CD4-positive, alpha-beta T cell (primary cell): ENCODE measurements around the gene HIBCH. TPM values are rescaled to one million over a fixed set of nuclear protein-coding genes. Genes with fewer than 3 reads are reported as not detected.
"Not testable (repeated sequence)": the region's sequence is repeated elsewhere in the genome, so short reads cannot be mapped to it uniquely, and the experiment has no call there.

ENCODE experiments used
- ATAC-seq: fragments of 200-7000 bp; cut with Tn5 transposase; one replicate; pipeline ENCODE4 v1.10.0; 2022; ENCODE audit warnings: mild to moderate bottlenecking; ENCODE audit not compliant: poor library complexity
- CTCF ChIA-PET: fragments of 350-600 bp; sonication (Branson Sonifier 250); formaldehyde crosslinking; loops from one replicate; lab custom pipeline; 2021; ENCODE audit warnings: antibody characterized with exemption, inconsistent platforms; lab: Charles Lee
- POLR2A ChIA-PET: fragments of 350-600 bp; sonication (Branson Sonifier 250); formaldehyde crosslinking; loops from one replicate; lab custom pipeline; 2021; ENCODE audit warnings: antibody characterized with exemption, inconsistent platforms; lab: Charles Lee
- DNase-seq, 14 experiments: peaks; one replicate each; pipeline ENCODE4 v3.0.0-alpha.2; 2013 to 2020; ENCODE audit warnings: mixed read lengths in 2 of 14
- H3K27ac ChIP-seq, 2 donors: one replicate each; pipeline versions ENCODE4 v1.5.1 to v1.7.0; 2013; ENCODE audit warnings: low read length in 2 of 2, low read depth in 1 of 2, mild to moderate bottlenecking in 1 of 2
- H3K27me3 ChIP-seq, 2 experiments: 1 replicate in 1 of 2; 2 replicates in 1 of 2; pipeline versions ENCODE4 v1.6.1 to v1.7.0; 2013; ENCODE audit warnings: low read length in 2 of 2, control low read depth in 1 of 2, mild to moderate bottlenecking in 1 of 2, moderate library complexity in 1 of 2; ENCODE audit not compliant: insufficient read depth in 2 of 2, control insufficient read depth in 1 of 2
- H3K36me3 ChIP-seq: one replicate; pipeline ENCODE4 v1.6.1; 2013; ENCODE audit warnings: low read length, control low read depth; ENCODE audit not compliant: insufficient read depth
- H3K4me1 ChIP-seq: one replicate; pipeline ENCODE4 v1.6.1; 2013; ENCODE audit warnings: low read length, control low read depth; ENCODE audit not compliant: insufficient read depth
- H3K4me3 ChIP-seq: one replicate; pipeline ENCODE4 v1.5.1; 2013; ENCODE audit warnings: mild to moderate bottlenecking, low read length, moderate library complexity
- H3K9me3 ChIP-seq, 2 experiments: 1 replicate in 1 of 2; 2 replicates in 1 of 2; pipeline versions ENCODE4 v1.6.1 to v1.7.0; 2013; ENCODE audit warnings: low read length in 2 of 2, mild to moderate bottlenecking in 2 of 2, control low read depth in 1 of 2, moderate library complexity in 1 of 2; ENCODE audit not compliant: control insufficient read depth in 1 of 2, insufficient read depth in 1 of 2
- H3K27ac Mint-ChIP-seq: one replicate; pipeline ENCODE4 v1.8.0; 2020; ENCODE audit warnings: mixed read lengths
- H3K27me3 Mint-ChIP-seq: one replicate; pipeline ENCODE4 v1.8.0; 2021; ENCODE audit warnings: mixed read lengths
- H3K36me3 Mint-ChIP-seq: one replicate; pipeline ENCODE4 v1.8.0; 2021; ENCODE audit warnings: low read depth, mixed read lengths
- H3K4me1 Mint-ChIP-seq: one replicate; pipeline ENCODE4 v1.8.0; 2021; ENCODE audit warnings: low read depth, mixed read lengths
- H3K4me3 Mint-ChIP-seq: one replicate; pipeline ENCODE4 v1.8.0; 2020; ENCODE audit warnings: mild to moderate bottlenecking, mixed read lengths
- H3K9me3 Mint-ChIP-seq: one replicate; pipeline ENCODE4 v1.8.0; 2020; ENCODE audit warnings: mixed read lengths
- CTCF ChIP-seq: fragments of 200-600 bp; IDR thresholded peaks from one replicate; pipeline ENCODE4 v1.8.0; 2022; ENCODE audit warnings: antibody characterized with exemption, mild to moderate bottlenecking
- intact Hi-C, 2 experiments: fragments of 100-400 bp; cut with DNase I in 1 of 2; cut with micrococcal nuclease in 1 of 2; formaldehyde crosslinking; loops; one replicate each; pipeline versions ENCODE4 v1.15.1 to v1.9.0; 2023 to 2025; cut with DNase I, micrococcal nuclease
- total RNA-seq, 174 experiments: library from RNA in 2 of 174; stranded (reverse) in 2 of 174; gene quantifications; one replicate each; pipeline ENCODE4 v1.2.3 and lab custom pipeline; 2021 to 2026

The HIBCH gene
- total RNA-seq, 2 experiments from 2014 or later: 3.5 to 7.1 TPM

DNA sequence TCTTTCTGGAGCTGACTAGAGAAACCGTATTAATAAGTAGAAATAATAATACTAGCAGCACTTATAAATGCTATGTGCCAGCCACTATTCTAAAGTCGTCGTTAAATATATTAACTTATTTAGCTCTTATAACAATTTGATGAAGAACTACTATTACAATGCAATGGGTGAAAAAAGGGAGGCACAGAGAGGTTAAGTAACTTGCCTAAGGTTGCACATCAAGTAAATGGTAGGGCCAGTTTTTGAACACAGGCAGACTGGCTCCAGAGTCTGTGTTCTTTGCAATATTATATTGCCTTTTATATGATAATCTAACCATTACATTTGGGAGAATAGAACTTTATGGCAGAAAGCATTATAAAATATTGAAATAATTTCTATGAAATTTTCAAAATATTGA lies 41.3 kb upstream of the HIBCH start:
- Mint-ChIP-seq H3K4me1 (peaks cover 31% of the 10 kb centered on the region), H3K27me3 (no peaks in the 10 kb centered on the region), H3K27ac (peak overlapping the region; percentile 87), H3K4me3 (no peak overlapping the region), H3K9me3 (no peaks in the 10 kb centered on the region), H3K36me3 (no peaks in the 10 kb centered on the region)
- intact Hi-C loops: no loop called here
- Histone ChIP-seq H3K36me3 (no peaks in the 10 kb centered on the region), H3K4me3 (no peak overlapping the region), H3K9me3 (no peaks in the 10 kb centered on the region), H3K27ac (no peak overlapping the region), H3K4me1 (peaks cover 3% of the 10 kb centered on the region), H3K27me3 (no peaks in the 10 kb centered on the region)
- ATAC-seq (no peak), DNase-seq (no peak)
- POLR2A ChIA-PET: interaction anchor here (1.6 to 2.7 kb wide), 4 partner anchors 17 to 598 kb away, joined by 3 to 22 read pairs (median 8); partner anchors contain the start of genes INPP1, NEMP2 and OSGEPL1
- no peak for TF ChIP-seq CTCF
- CTCF ChIA-PET: no interaction called here

- DNase-seq (no peak), ATAC-seq (no peak)
- TF ChIP-seq CTCF: no peak
- intact Hi-C loops: no loop called here
- Histone ChIP-seq H3K36me3 (no peaks in the 10 kb centered on the region), H3K27me3 (no peaks in the 10 kb centered on the region), H3K27ac (peak overlapping the region; percentile 53 to 62), H3K4me3 (peak overlapping the region; percentile 56), H3K4me1 (peaks cover 3% of the 10 kb centered on the region), H3K9me3 (no peaks in the 10 kb centered on the region)
- Mint-ChIP-seq H3K36me3 (no peaks in the 10 kb centered on the region), H3K27me3 (no peaks in the 10 kb centered on the region), H3K27ac (peak overlapping the region; percentile 87), H3K9me3 (no peaks in the 10 kb centered on the region), H3K4me1 (peaks cover 31% of the 10 kb centered on the region), H3K4me3 (peak overlapping the region; percentile 7)
- ChIA-PET CTCF (interaction anchor here (0.6 to 0.9 kb wide), 2 partner anchors 52 to 1695 kb away, joined by 3 read pairs; no protein-coding TSS in a partner anchor), POLR2A (interaction anchor here (1.2 to 2.7 kb wide), 7 partner anchors 17 to 598 kb away, joined by 3 to 22 read pairs (median 6); partner anchors contain the start of genes HIBCH, INPP1, NEMP2 and OSGEPL1)
These were observed 40.9 kb upstream of the HIBCH start for GRCh38 chr2:190360561-190360960.

- H3K36me3 ChIP-seq, H3K9me3 ChIP-seq, H3K4me1 ChIP-seq, DNase-seq, H3K36me3 Mint-ChIP-seq, H3K27me3 Mint-ChIP-seq, intact Hi-C loops, H3K27me3 ChIP-seq, ATAC-seq, CTCF ChIA-PET, H3K27ac ChIP-seq, H3K4me3 ChIP-seq, H3K9me3 Mint-ChIP-seq: not testable (repeated sequence)
- peak overlapping the region; percentile 87 for H3K27ac Mint-ChIP-seq
- H3K4me3 Mint-ChIP-seq: peak overlapping the region; percentile 38
- POLR2A ChIA-PET: interaction anchor here (0.8 to 2.7 kb wide), 5 partner anchors 15 to 596 kb away, joined by 4 to 22 read pairs (median 7); partner anchors contain the start of genes INPP1, NEMP2 and OSGEPL1
- peaks cover 31% of the 10 kb centered on the region for H3K4me1 Mint-ChIP-seq
These were observed 39.2 kb upstream of the HIBCH start for GRCh38 chr2:190358655-190359448.
